Glomerular endothelial cell (primary cell): ENCODE measurements around the gene POU2F1. TPM values are rescaled to one million over a fixed set of nuclear protein-coding genes. Genes with fewer than 3 reads are reported as not detected.
A peak's percentile ranks its signal among the peaks of the same experiment; 100 is the strongest.

Experiments
- DNase-seq: peaks from one replicate; pipeline ENCODE4 v3.0.0-alpha.2; 2011; ENCODE audit warnings: low read depth, low spot score; ENCODE audit errors: extremely low read depth
- total RNA-seq: library from RNA; depleted of rRNA; stranded (reverse); fragments of >200 nt; gene quantifications from 2 replicates; pipeline ENCODE4 v1.2.3, GENCODE V29; 2015

The POU2F1 gene
- total RNA-seq, 1 donor from 2014 or later = 9.7 TPM

DNA sequence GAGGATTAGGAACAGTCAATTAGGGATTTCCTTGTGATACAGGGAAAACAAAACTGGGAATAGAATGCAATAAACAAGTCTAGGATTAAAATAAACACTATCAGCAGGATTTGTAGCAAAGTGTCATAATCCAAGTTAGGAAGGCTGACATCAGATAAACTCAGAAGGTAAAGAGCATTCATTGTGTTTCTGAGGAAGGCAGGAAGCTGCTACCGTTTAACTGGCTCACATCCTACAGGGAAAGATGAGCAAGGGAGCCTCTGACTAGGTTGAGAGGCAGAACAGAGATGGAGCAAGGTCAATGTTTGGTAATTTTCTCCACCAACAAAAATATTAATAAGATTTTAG, 124.7 kb downstream of the POU2F1 start:
- no peak for DNase-seq

GRCh38 chr1:167357305-167357704, 136.6 kb downstream of the POU2F1 start:
- DNase-seq = no peak

DNA sequence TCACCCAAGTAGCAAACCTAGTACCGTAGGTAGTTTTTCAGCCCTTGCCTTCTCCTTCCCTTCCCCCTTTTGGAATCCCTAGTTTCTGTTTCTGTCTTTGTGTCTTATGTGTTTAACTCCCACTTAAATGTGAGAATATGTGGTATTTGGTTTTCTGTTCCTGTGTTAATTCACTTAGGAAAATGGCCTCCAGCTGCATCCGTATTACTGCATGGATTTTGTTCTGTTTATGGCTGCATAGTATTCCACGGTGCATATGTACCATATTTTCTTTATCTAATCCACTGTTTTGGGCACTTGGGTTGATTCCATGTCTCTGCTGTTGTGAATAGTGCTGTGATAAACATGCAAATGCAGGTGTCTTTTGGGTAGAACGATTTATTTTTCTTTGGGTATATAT, 138.6 kb downstream of the POU2F1 start:
- DNase-seq = no peak

GRCh38 chr1:167360120-167360519, 139.4 kb downstream of the POU2F1 start:
- no peak for DNase-seq

GRCh38 chr1:167362638-167363037, 142.0 kb downstream of the POU2F1 start:
- DNase-seq = no peak

- DNase-seq = no peak
Observed at GRCh38 chr1:167364826-167365225, 144.1 kb downstream of the POU2F1 start.

GRCh38 chr1:167365360-167365759, 144.7 kb downstream of the POU2F1 start:
- no peak for DNase-seq

GRCh38 chr1:167367705-167368104, 147.0 kb downstream of the POU2F1 start:
- no peak for DNase-seq

GRCh38 chr1:167369175-167369574, 148.5 kb downstream of the POU2F1 start:
- no peak for DNase-seq

DNA sequence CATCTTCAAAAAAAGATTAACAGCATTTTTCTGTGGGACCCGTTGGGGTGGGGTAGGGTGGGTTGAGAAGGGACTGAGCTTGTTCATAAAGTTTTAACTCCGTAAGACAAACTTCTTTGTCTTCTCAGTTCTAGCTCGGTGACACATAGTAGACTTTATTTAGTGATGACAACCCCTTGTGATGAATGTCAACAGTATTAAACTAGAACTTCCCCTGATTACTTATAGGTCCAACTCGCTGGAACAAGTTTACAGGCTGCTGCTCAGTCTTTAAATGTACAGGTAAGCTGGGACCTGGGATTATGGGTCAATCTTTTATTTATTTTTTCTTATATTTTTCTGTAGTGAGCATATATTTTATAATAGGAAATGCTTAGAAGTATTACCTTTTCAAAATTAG, 149.2 kb downstream of the POU2F1 start:
- no peak for DNase-seq

DNA sequence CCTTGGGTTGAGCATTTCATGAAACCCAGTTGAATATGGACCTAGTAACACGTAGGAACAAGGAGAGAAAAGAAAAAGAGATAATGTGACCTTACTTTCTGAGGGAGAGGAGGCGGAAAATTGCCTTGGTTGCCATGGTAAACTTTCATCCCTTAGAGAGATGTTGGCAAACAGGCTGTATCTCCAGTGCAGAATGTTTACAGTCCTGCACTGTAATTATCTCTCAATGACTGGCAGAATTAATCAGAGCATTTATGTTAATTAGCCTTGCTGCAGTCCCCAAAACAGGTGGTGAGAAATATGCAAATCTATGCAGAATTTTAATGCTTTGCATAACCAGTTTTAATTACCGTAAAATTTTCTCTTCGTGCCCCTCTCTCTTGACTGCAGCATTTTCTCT, 150.3 kb downstream of the POU2F1 start:
- no peak for DNase-seq

DNA sequence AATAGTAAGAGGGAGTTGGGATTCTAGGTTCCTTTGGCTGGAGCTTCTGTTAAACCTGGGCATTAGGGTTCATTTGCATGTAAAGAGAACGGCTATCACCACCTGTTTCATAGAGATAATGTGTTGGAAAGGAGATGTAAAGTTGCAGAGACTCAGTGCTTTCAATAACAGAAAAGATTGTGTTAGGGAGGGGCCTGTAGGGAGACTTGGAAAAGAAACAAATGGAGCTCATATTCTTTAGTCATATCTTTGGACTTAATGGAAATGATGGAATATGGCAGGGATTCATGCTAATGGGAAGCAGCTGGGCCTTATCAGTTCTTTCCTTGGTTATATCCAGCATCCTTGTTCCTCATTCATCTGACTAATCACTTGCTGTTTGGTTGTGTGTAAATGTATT, 152.7 kb downstream of the POU2F1 start:
- no peak for DNase-seq

GRCh38 chr1:167373986-167374385, 153.3 kb downstream of the POU2F1 start:
- no peak for DNase-seq

GRCh38 chr1:167375949-167376348, 155.3 kb downstream of the POU2F1 start:
- no peak for DNase-seq

DNA sequence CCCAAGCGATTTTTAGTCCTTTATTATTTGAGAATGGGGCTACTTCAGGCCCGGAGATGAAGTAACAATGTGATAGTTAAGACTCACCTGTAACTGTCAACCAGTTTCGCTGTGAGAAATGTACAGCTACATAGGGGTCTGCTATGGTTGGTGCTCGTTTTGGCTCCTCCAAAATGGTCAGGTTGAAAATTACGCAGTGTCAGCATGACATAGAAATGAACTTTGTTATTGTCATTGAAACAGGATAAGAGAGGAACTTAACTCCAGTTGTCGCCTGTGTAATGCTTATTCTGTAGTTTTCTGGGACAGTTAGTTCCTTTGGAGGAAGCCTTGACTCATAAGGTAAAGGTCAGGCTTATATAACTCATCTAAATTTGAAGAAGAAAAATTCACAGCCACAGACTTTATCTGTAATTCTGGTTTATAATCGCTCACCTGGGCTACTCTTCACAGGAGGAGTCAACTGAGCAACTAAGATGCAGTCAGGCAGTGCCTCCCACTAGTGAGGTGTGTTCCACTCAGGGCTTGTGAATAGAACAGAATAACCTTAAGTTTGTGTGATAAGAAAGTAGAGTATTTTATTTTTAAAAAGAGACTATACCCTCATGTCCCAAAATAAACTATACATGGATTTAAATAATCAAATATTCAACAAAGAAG, 166.7 kb downstream of the POU2F1 start:
- no peak for DNase-seq

- no peak for DNase-seq
Observed at GRCh38 chr1:167388976-167389375, 168.3 kb downstream of the POU2F1 start.

GRCh38 chr1:167392200-167392696, 171.6 kb downstream of the POU2F1 start:
- no peak for DNase-seq

- no peak for DNase-seq
Observed at GRCh38 chr1:167400359-167400953, 179.8 kb downstream of the POU2F1 start.

DNA sequence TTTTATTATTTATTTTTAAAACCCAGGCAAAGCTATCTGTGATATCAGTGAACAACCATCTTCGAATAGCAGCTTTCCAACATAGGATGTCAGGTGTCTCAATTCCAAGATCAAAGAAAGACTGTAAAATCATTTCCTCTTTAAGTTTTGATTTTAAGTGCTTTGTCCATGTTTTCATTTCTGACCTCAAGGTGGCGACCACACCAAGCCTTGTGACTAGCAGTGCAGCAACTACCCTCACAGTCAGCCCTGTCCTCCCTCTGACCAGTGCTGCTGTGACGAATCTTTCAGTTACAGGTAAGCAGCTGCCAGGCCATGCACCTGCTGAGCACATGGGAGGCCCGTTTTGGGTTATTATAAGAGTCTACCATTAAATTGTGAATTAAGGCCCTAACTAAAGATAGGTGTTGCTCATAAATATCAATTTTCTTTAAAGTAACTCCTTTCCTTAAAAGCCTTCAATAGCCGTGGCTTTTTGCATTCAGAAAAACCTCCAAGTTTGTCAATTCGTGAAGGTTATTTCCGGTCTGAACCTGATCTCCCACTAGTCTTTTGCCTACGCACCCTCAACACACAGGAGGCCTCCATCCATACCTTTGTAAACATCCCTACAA, 180.7 kb downstream of the POU2F1 start:
- peak; percentile 16 for DNase-seq

DNA sequence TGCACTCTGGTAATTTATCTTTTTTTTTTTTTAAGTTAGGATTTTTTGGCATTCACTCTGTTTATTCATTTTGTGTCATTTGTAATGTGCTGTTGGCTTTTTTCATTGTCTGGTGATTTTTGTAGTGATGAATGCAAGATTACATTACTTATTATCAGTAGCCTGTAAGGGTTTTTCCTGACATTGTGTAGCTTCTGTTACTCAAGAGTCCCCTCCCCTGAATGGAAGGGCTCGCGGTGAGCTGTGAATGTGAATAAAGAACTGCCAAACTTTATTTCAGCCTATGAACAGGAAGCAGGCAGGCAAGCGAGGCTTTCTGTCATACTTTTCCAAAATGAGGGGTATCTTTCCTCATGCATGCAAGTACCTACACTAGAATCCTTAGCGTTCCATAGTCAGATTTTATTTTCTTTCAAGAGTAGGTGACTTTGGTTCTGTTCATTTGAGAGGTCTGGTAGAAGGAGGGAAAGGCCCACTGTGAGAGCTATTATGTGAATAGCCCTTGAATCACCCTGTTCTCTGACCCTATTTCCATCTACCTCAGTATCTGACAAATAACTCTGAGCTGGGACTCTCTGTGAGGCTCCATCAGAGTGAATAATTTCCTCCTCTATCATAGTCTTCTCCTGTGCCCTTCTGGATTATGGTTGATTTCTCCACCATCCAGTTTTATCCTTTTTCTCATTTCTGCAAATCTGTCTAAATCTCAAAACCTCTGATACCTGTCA, 183.6 kb downstream of the POU2F1 start:
- no peak for DNase-seq

DNA sequence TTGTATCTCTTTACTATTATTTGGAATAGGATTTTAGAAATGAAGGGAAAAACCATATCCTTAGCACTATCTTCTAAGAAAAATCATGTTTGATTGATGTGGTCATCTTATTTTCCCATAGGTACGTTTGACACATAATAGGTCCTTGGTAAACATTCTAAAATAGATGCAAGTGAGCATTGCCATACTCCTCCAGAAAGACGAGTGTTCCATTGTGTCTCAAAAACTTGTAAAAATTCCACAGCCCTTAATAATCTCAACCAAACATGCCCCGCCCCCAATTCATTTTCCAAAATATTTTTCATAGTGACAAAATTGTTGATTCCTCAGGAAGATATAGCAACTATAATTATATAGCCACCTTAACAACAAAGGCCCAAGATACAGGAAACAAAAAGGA, 184.2 kb downstream of the POU2F1 start:
- DNase-seq = no peak

- DNase-seq = no peak
Observed at GRCh38 chr1:167408355-167408754, 187.7 kb downstream of the POU2F1 start.
